SJSA1 (cell line): Measurements from ENCODE around the gene PKDREJ. TPM values are rescaled to one million over a fixed set of nuclear protein-coding genes. Genes with fewer than 3 reads are reported as not detected.
"Not testable (repeated sequence)": the region's sequence is repeated elsewhere in the genome, so short reads cannot be mapped to it uniquely, and the experiment has no call there.

Experiments used
- DNase-seq, 2 experiments: peaks; one replicate each; pipeline ENCODE4 v3.0.0-alpha.2; 2015 to 2020; ENCODE audit warnings: low spot score in 2 of 2, low read depth in 1 of 2
- H3K27ac ChIP-seq: fragments of 250-450 bp; sonication (Bioruptor Pico); 2 replicates; pipeline ENCODE4 v1.5.1; 2020; ENCODE audit warnings: mild to moderate bottlenecking, moderate library complexity
- H3K27me3 ChIP-seq: fragments of 250-450 bp; sonication (Bioruptor Pico); replicated peaks from 2 replicates; pipeline ENCODE4 v1.5.1; 2020; ENCODE audit warnings: mild to moderate bottlenecking, moderate library complexity
- H3K36me3 ChIP-seq: fragments of 250-450 bp; sonication (Bioruptor Pico); 2 replicates; pipeline ENCODE4 v1.5.1; 2020; ENCODE audit warnings: mild to moderate bottlenecking
- H3K4me1 ChIP-seq: fragments of 250-450 bp; sonication (Bioruptor Pico); replicated peaks from 2 replicates; pipeline ENCODE4 v1.6.1; 2021; ENCODE audit warnings: mild to moderate bottlenecking
- H3K4me3 ChIP-seq: fragments of 250-450 bp; sonication (Bioruptor Pico); 2 replicates; pipeline ENCODE4 v1.5.1; 2020; ENCODE audit warnings: mild to moderate bottlenecking
- H3K9me3 ChIP-seq: fragments of 250-450 bp; sonication (Bioruptor Pico); replicated peaks from 2 replicates; pipeline ENCODE4 v1.5.1; 2020; ENCODE audit warnings: mild to moderate bottlenecking
- total RNA-seq: library from RNA; depleted of rRNA; stranded (reverse); fragments of >200 nt; shearing (Covaris generic); gene quantifications from 2 replicates; pipeline ENCODE4 v1.2.3, GENCODE V29; 2014; rRNA removed

PKDREJ gene
- not detected in 2 replicates for total RNA-seq

- DNase-seq, result no peak
- H3K4me1 ChIP-seq, result peaks cover 9% of the 10 kb centered on the region
- H3K27me3 ChIP-seq, result peaks cover 6% of the 10 kb centered on the region
- no peak within 1 kb of the TSS for H3K27ac ChIP-seq
- H3K9me3 ChIP-seq, result peaks cover 19% of the 10 kb centered on the region
- H3K4me3 ChIP-seq, result no peak within 1 kb of the TSS
- no peaks in the 10 kb centered on the region for H3K36me3 ChIP-seq
Measured at GRCh38 chr22:46263216-46263590, at the start of gene PKDREJ. Gene PKDREJ (minus strand): TSS chr22:46263343. CDS start chr22:46263322, 21 bp downstream.

- not testable (repeated sequence) for H3K4me3 ChIP-seq, H3K27me3 ChIP-seq, DNase-seq, H3K27ac ChIP-seq, H3K9me3 ChIP-seq, H3K4me1 ChIP-seq
- H3K36me3 ChIP-seq, result peaks cover 94% of the 10 kb centered on the region
Measured at GRCh38 chr22:46312848-46313247, 49.7 kb upstream of the PKDREJ start.

- Histone ChIP-seq H3K9me3 (no peaks in the 10 kb centered on the region), H3K27ac (no peak overlapping the region), H3K27me3 (no peaks in the 10 kb centered on the region), H3K36me3 (peaks cover 94% of the 10 kb centered on the region), H3K4me3 (no peak overlapping the region), H3K4me1 (no peaks in the 10 kb centered on the region)
- no peak for DNase-seq
Measured at GRCh38 chr22:46312056-46312455, 48.9 kb upstream of the PKDREJ start.

GRCh38 chr22:46309526-46310085 is 46.5 kb upstream of the PKDREJ start:
- DNase-seq, result no peak
- Histone ChIP-seq H3K9me3 (no peaks in the 10 kb centered on the region), H3K27me3 (no peaks in the 10 kb centered on the region), H3K27ac (no peak overlapping the region), H3K36me3 (peaks cover 92% of the 10 kb centered on the region), H3K4me1 (no peaks in the 10 kb centered on the region), H3K4me3 (no peak overlapping the region)

- Histone ChIP-seq H3K27me3 (no peaks in the 10 kb centered on the region), H3K9me3 (no peaks in the 10 kb centered on the region), H3K4me1 (peaks cover 2% of the 10 kb centered on the region), H3K27ac (no peak overlapping the region), H3K36me3 (peaks cover 92% of the 10 kb centered on the region), H3K4me3 (no peak overlapping the region)
- DNase-seq, result no peak
Measured at GRCh38 chr22:46308283-46308988, 45.3 kb upstream of the PKDREJ start.

- no peak for DNase-seq
- no peak overlapping the region for H3K4me3 ChIP-seq
- H3K27me3 ChIP-seq, result no peaks in the 10 kb centered on the region
- H3K4me1 ChIP-seq, result peaks cover 9% of the 10 kb centered on the region
- no peak overlapping the region for H3K27ac ChIP-seq
- H3K36me3 ChIP-seq, result peaks cover 90% of the 10 kb centered on the region
- H3K9me3 ChIP-seq, result no peaks in the 10 kb centered on the region
Measured at GRCh38 chr22:46303347-46303965, 40.3 kb upstream of the PKDREJ start.

GRCh38 chr22:46300491-46300890 is 37.3 kb upstream of the PKDREJ start:
- Histone ChIP-seq H3K9me3 (no peaks in the 10 kb centered on the region), H3K27ac (no peak overlapping the region)

GRCh38 chr22:46299101-46299500 is 36.0 kb upstream of the PKDREJ start:
- Histone ChIP-seq H3K4me3 (no peak overlapping the region), H3K27me3 (no peaks in the 10 kb centered on the region), H3K9me3 (no peaks in the 10 kb centered on the region), H3K4me1 (peaks cover 33% of the 10 kb centered on the region), H3K27ac (no peak overlapping the region), H3K36me3 (peaks cover 67% of the 10 kb centered on the region)
- no peak for DNase-seq

More at GRCh38 chr22:46300491-46300890, 37.3 kb upstream of the PKDREJ start:
- Histone ChIP-seq H3K4me1 (peaks cover 28% of the 10 kb centered on the region), H3K36me3 (peaks cover 81% of the 10 kb centered on the region), H3K4me3 (no peak overlapping the region), H3K27me3 (no peaks in the 10 kb centered on the region)
- no peak for DNase-seq

GRCh38 chr22:46297151-46297812 is 34.1 kb upstream of the PKDREJ start:
- Histone ChIP-seq H3K27me3 (no peaks in the 10 kb centered on the region), H3K4me3 (peak overlapping the region; percentile 80), H3K9me3 (no peaks in the 10 kb centered on the region), H3K27ac (peak overlapping the region; percentile 84), H3K36me3 (peaks cover 56% of the 10 kb centered on the region), H3K4me1 (peaks cover 25% of the 10 kb centered on the region)
- DNase-seq, result peak in 1 of 2 experiments; percentile 61

- H3K4me1 ChIP-seq, result peaks cover 25% of the 10 kb centered on the region
- no peaks in the 10 kb centered on the region for H3K27me3 ChIP-seq
- peak within 1 kb of the TSS; percentile 84 for H3K27ac ChIP-seq
- peaks cover 59% of the 10 kb centered on the region for H3K36me3 ChIP-seq
- H3K9me3 ChIP-seq, result no peaks in the 10 kb centered on the region
- DNase-seq, result peak; percentile 94 to 99
- peak within 1 kb of the TSS; percentile 80 for H3K4me3 ChIP-seq
Measured at GRCh38 chr22:46296257-46297150, 33.4 kb upstream of the PKDREJ start, which contains the start of gene GTSE1. Gene GTSE1 (plus strand): TSS chr22:46296870. CDS start chr22:46297401, 531 bp downstream.

- H3K4me1 ChIP-seq, result peaks cover 25% of the 10 kb centered on the region
- peak overlapping the region; percentile 80 for H3K4me3 ChIP-seq
- H3K36me3 ChIP-seq, result peaks cover 55% of the 10 kb centered on the region
- no peaks in the 10 kb centered on the region for H3K9me3 ChIP-seq
- no peaks in the 10 kb centered on the region for H3K27me3 ChIP-seq
- peak overlapping the region; percentile 84 for H3K27ac ChIP-seq
- no peak for DNase-seq
Measured at GRCh38 chr22:46295277-46295971, 32.3 kb upstream of the PKDREJ start.

GRCh38 chr22:46294784-46295183 is 31.6 kb upstream of the PKDREJ start:
- no peaks in the 10 kb centered on the region for H3K9me3 ChIP-seq
- no peak overlapping the region for H3K4me3 ChIP-seq
- no peak for DNase-seq
- no peak overlapping the region for H3K27ac ChIP-seq
- H3K4me1 ChIP-seq, result peaks cover 25% of the 10 kb centered on the region
- H3K36me3 ChIP-seq, result peaks cover 49% of the 10 kb centered on the region
- no peaks in the 10 kb centered on the region for H3K27me3 ChIP-seq
